C4-2B (cell line): ENCODE measurements around the gene ADAMTS7.

ENCODE experiments used
- CTCF ChIP-seq: fragments of 450-650 bp; conservative IDR thresholded peaks from 2 replicates; pipeline ENCODE4 v1.5.1; 2017; ENCODE audit warnings: mild to moderate bottlenecking
- ZFX ChIP-seq: fragments of 450-650 bp; IDR thresholded peaks from 2 replicates; pipeline ENCODE4 v1.6.1; 2017

GRCh38 chr15:78763796-78764241 lies 47.4 kb downstream of the ADAMTS7 start:
- TF ChIP-seq CTCF: no peak
- TF ChIP-seq ZFX: no peak
